HG03457 (cell line): ENCODE data around the gene EHMT1.
"Not testable (repeated sequence)": the region's sequence is repeated elsewhere in the genome, so short reads cannot be mapped to it uniquely, and the experiment has no call there.

ENCODE experiments used
- ATAC-seq: cut with Tn5 transposase; IDR thresholded peaks from one replicate; pipeline ENCODE4 v1.9.1; 2021; ENCODE audit warnings: moderate number of reproducible peaks; ENCODE audit not compliant: unreplicated experiment

Gene EHMT1

GRCh38 chr9:137838576-137838975, 219.8 kb downstream of the EHMT1 start:
- no peak for ATAC-seq

- no peak for ATAC-seq
Observed at GRCh38 chr9:137843355-137843754, 224.6 kb downstream of the EHMT1 start.

GRCh38 chr9:137851516-137852267, 232.9 kb downstream of the EHMT1 start:
- ATAC-seq, result no peak

GRCh38 chr9:137853392-137853995, 234.7 kb downstream of the EHMT1 start:
- no peak for ATAC-seq

- no peak for ATAC-seq
Observed at GRCh38 chr9:137860361-137860760, 241.6 kb downstream of the EHMT1 start.

- no peak for ATAC-seq
Observed at GRCh38 chr9:137865581-137866145, 246.9 kb downstream of the EHMT1 start.

GRCh38 chr9:137866226-137867141, 247.7 kb downstream of the EHMT1 start:
- no peak for ATAC-seq

- no peak for ATAC-seq
Observed at GRCh38 chr9:137870432-137870831, 251.6 kb downstream of the EHMT1 start.

GRCh38 chr9:137872296-137872695, 253.5 kb downstream of the EHMT1 start:
- no peak for ATAC-seq

- no peak for ATAC-seq
Observed at GRCh38 chr9:137873408-137873807, 254.6 kb downstream of the EHMT1 start.

- no peak for ATAC-seq
Observed at GRCh38 chr9:137873858-137874362, 255.1 kb downstream of the EHMT1 start.

- no peak for ATAC-seq
Observed at GRCh38 chr9:137875354-137875753, 256.5 kb downstream of the EHMT1 start.

- ATAC-seq, result no peak
Observed at GRCh38 chr9:137875846-137876245, 257.0 kb downstream of the EHMT1 start.

- ATAC-seq, result no peak
Observed at GRCh38 chr9:137876269-137876668, 257.5 kb downstream of the EHMT1 start.

GRCh38 chr9:137876781-137877386, 258.1 kb downstream of the EHMT1 start:
- ATAC-seq, result no peak

- not testable (repeated sequence) for ATAC-seq
Observed at GRCh38 chr9:137877506-137878122, 258.8 kb downstream of the EHMT1 start, which contains the start of gene CACNA1B. Gene CACNA1B, plus strand, starts transcription at chr9:137877782. Its CDS starts 152 bp downstream, at chr9:137877934.

- no peak for ATAC-seq
Observed at GRCh38 chr9:137878146-137878941, 259.5 kb downstream of the EHMT1 start.

- no peak for ATAC-seq
Observed at GRCh38 chr9:137879052-137879451, 260.2 kb downstream of the EHMT1 start.

- no peak for ATAC-seq
Observed at GRCh38 chr9:137879566-137880150, 260.9 kb downstream of the EHMT1 start.
